ENCODE results near the gene NAALADL2.
"Not testable (repeated sequence)": the region's sequence is repeated elsewhere in the genome, so short reads cannot be mapped to it uniquely, and the experiment has no call there.

The NAALADL2 gene

GRCh38 chr3:175485436-175485835 lies 626.3 kb downstream of the NAALADL2 start:
- DNase-seq (ENCODE audit: low spot score): no peak

DNA sequence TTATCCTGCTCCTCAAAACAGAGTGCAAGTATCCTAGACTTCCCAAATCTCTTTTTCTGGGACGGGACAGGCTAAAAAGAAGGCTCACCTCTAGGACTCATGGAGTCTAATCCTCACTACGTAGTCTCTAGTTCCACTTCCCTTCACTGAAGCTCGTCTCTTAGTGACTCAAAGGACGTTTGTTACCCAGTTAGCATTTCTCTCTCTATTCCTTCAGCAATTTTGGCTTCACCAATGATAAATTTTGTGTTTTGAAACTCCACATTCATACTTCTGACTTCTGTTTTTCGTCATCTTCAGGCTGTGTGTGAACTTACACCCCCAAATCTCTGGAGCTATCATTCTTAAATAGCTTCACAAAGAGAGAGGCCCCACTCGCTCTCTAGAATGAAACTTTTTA lies 627.1 kb downstream of the NAALADL2 start:
- DNase-seq (ENCODE audit: low spot score): no peak

GRCh38 chr3:175489406-175489805 lies 630.3 kb downstream of the NAALADL2 start:
- no peak for DNase-seq (ENCODE audit: low spot score)

DNA sequence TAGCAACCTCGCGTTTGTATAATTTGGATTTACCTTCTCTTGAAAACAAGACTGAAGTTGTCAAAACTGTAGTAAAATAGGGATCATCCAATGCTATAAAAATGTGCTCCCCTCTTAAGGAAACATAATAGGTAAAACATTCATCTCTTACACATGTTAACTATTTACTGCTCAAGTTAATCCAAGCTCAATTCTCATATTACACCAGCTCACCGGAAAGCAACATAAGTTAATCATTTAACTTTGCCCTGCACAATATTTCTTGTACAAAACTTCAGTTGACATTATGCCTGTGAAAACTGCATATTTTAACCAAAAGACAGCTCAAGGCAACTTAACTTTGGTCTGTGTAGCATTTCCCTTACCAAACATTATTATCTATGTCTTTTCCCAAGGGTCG lies 634.2 kb downstream of the NAALADL2 start:
- no peak for DNase-seq (ENCODE audit: low spot score)

GRCh38 chr3:175495331-175495730 lies 636.2 kb downstream of the NAALADL2 start:
- DNase-seq (ENCODE audit: low spot score): no peak

DNA sequence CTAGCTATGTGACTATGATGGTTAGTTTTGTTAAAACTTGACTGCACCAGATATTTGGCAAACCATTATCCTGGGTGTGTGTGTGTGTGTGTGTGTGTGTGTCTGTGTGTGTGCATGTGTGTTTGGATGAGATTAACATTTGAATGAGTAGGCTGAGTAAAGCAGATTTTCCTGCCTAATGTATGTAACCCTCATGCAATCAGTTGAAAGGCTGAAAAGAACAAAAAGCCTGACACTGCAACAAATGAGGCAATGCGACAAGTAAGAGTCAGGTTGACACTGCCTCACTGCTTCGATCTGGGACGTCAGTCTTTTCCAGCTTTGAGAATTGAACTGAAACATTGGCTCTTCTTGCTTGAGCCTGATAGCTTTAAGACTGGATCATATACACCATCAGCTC lies 643.0 kb downstream of the NAALADL2 start:
- DNase-seq (ENCODE audit: low spot score): no peak

DNA sequence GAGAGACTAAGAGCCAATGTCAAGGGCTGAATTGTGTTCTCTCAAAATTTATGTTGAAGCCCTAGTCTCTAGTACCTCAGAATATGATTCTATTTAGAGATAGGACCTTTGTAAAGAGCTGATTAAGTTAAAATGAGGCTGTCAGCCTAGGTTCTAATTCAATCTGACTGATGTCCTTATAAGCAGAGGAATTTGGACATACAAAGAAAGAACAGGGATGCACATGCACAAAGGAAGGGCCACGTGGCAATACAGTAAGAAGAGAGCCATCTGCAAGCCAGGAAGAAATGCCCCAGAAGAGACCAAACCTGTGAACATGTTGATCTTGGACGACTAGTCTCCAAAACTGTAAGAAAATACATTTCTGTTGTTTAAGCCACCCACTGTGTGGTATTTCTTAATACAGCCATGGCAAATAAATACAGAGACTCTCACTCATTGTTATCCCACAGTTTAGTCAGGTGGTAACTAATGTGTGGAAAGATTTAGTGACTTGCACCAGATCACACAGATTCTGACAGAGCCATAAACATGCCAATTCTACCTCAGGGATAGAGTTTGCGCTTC lies 652.2 kb downstream of the NAALADL2 start:
- DNase-seq (ENCODE audit: low spot score): no peak

DNA sequence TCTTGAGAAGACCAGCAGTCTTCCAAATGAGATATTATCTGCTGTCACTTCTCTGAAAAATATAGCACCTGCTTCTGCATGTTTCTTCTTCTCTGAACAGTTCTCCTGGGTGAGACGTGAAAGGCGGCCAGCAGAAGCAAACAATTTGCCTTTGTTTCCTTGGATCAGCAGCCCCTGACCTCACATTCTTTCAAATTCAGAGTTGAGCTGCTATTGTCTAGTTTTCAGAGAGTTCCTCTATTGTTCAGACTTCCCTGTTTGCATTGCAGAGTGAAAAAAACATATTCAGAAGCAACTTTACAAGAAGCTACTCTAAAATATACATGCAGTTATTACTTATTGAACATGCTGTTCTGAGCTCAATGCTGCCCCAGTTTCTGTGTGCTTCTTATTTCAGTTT lies 653.6 kb downstream of the NAALADL2 start:
- no peak for DNase-seq (ENCODE audit: low spot score)

DNA sequence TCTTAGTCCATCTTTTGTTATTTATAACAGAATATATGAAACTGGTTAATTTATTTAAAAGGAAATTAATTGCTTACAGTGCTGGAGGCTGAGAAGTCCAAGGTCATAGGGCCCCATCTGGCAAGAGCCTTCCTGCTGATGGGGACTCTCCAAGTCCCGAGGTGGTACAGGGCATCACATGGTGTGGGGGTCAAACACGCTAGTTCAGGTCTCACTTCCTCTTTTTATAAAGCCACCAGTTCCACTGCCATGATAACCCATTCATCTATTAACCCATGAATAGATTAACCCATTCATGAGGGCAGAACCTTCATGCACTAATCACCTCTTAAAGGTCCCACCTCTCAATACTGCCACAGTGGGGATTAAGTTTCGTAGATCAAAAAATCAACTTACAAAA lies 659.3 kb downstream of the NAALADL2 start:
- DNase-seq (ENCODE audit: low spot score): no peak

- DNase-seq (ENCODE audit: low spot score): no peak
Measured at GRCh38 chr3:175521406-175521805, 662.3 kb downstream of the NAALADL2 start.

DNA sequence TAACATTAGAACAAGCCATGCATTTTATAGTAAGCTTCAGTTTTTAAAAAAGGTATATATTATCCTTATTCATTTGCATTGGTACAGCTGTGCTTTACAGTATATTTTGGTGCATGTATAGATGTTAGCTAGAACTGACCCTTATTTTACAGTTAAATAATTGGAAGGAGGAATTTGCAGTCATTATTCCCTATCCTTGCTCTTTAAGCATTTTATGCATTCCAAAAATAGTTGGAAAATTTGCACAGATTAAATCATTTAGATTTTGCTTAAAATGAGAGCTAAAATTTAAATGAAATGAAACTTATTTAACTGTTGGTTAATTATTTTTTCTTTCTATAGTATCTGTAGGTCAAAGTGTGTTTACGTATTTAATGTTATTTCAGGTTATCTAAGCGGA lies 667.1 kb downstream of the NAALADL2 start:
- no peak for DNase-seq (ENCODE audit: low spot score)

DNA sequence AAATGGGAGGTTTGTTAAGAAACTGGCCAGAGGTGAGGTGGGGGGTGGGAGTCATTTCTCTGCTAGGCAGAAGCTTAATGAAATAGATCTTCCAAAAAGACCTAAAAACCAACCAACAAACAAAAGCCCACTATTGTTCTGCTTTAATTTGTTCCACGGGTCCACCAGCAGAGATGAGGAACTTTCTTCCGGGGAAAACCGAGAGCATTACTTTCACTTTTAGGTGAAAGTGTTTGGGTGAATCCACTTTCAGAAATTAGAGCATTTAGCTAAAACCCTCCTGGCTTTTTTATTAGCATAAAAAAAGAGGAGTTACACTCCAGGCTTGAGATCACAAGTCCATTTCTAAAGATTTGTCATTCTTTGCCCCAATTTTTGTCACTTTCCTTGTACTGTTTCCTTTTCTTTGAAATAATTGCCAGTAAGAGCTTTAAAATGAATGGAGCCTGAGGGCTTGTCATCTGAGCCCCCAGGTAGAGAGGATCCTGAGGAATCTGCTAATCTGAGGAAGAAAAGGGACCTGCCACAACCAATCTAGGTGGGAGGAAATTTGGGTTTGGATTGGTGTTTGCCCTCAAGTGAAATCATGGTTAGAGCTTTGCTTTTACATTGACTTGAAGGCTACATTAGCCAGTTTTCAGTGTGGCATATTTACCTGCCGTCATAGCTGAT lies 667.6 kb downstream of the NAALADL2 start:
- DNase-seq (ENCODE audit: low spot score): no peak

GRCh38 chr3:175528693-175529092 lies 669.6 kb downstream of the NAALADL2 start:
- DNase-seq (ENCODE audit: low spot score): not testable (repeated sequence)

GRCh38 chr3:175535351-175535750 lies 676.2 kb downstream of the NAALADL2 start:
- no peak for DNase-seq (ENCODE audit: low spot score)

GRCh38 chr3:175546115-175546514 lies 687.0 kb downstream of the NAALADL2 start:
- no peak for DNase-seq (ENCODE audit: low spot score)

DNA sequence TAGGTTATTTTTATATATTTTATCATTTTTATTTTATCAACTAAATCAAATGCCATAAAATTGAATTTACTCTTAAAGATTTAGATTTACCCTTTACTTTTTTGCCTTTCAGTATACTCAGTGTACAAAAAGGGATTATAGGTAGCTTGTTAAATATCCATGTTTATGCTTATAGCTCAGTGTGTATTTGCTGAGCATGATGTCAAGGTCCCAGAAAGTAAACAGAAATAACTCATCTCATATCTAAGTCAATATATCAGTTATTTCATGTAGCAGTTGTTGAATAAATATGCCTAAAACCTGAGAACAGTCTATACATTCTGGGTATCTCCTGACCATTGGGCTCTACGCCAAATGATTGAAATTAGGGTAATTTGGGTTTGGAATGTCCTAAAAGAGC lies 693.8 kb downstream of the NAALADL2 start:
- DNase-seq (ENCODE audit: low spot score): no peak

DNA sequence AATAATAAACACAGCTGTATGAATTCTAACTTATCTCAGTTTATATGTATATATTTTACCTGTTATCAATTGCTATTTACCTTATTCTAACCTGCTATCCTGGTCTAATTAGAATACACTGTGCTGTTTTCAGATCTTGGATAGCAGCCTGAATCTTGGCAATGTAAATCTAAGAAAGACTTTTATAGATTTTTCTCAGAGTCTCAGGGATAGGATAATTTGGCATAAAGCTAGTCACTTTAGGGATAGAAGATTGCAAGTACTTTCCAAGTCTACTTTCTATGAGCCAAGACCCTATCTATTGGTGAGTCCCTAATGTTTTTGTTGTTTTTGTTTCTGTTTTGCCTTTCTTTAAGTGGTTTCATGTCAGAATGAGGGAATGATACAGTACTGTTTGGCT lies 695.7 kb downstream of the NAALADL2 start:
- no peak for DNase-seq (ENCODE audit: low spot score)

DNA sequence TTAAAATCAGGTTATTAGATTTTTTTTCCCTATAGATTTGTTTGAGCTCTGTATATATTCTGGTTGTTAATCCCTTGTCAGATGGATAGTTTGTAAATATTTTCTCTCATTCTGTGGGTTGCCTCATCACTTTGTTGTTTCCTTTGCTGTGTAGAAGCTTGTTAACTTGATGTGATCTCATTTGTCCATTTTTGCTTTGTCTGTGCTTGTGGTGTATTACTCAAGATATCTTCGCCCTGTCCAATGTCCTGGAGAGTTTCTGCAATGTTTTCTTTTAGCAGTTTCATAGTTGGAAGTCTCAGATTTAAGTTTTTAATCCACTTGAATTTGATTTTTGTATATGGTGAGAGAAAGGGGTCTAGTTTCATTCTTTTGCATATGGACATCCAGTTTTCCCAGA lies 699.1 kb downstream of the NAALADL2 start:
- DNase-seq (ENCODE audit: low spot score): no peak

DNA sequence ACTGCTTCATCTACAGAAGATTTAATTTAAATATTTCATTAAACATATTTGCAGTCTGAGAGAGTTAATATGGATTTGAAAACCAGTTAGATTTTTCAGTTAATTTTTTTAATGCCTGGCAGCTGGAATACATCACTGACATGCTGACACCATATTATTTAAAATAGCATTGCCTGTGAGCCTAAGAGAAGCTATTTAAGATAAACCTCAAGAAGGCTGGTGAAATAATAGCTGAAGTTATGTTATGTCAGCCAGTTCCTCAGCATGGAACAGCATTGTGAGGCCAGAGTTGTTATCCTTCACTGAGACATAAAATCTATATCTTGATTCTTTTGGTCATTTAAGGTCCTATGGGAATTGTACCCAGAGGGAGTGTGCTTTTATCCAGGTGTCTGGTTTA lies 705.2 kb downstream of the NAALADL2 start:
- DNase-seq (ENCODE audit: low spot score): no peak

- no peak for DNase-seq (ENCODE audit: low spot score)
Measured at GRCh38 chr3:175571096-175571495, 712.0 kb downstream of the NAALADL2 start.

DNA sequence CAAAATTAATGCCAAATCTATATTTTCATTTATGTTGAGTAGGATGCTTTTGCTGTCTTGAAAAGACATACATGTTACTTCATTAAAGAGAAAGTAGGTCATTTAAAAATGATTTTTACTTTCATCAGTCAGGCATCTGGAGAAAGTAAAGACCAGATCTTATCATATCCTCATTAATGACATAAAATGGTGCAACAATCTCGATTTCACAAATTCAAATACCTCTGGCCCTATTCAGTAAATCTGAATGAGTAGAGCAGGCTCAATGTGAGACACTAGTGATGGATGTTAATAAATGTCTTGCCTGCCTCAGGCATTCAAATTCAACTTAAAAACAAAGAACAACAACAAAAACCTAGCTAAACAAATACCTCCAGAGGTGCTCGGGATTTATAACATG lies 714.1 kb downstream of the NAALADL2 start:
- no peak for DNase-seq (ENCODE audit: low spot score)

GRCh38 chr3:175580318-175580717 lies 721.2 kb downstream of the NAALADL2 start:
- no peak for DNase-seq (ENCODE audit: low spot score)

- no peak for DNase-seq (ENCODE audit: low spot score)
Measured at GRCh38 chr3:175585898-175586297, 726.8 kb downstream of the NAALADL2 start.

- DNase-seq (ENCODE audit: low spot score): no peak
Measured at GRCh38 chr3:175590745-175591144, 731.6 kb downstream of the NAALADL2 start.
